Endothelial cell of umbilical vein (primary cell): ENCODE data around the gene DMD. TPM values are rescaled to one million over a fixed set of nuclear protein-coding genes. Genes with fewer than 3 reads are reported as not detected.

Source experiments
- BruUV-seq: library from RNA; stranded (reverse); fragments of 400-500 nt; replicated peaks from 2 replicates; lab custom pipeline; 2021; lab: Mats Ljungman, UMichigan
- CTCF ChIA-PET: fragments of 300-600, 350-600 bp; sonication (Branson Sonifier 250); formaldehyde crosslinking; loops from one replicate; lab custom pipeline; 2021; ENCODE audit warnings: antibody characterized with exemption, inconsistent platforms; lab: Charles Lee
- POLR2A ChIA-PET: fragments of 300-600, 350-600 bp; sonication (Branson Sonifier 250); formaldehyde crosslinking; loops from one replicate; lab custom pipeline; 2021; ENCODE audit warnings: antibody characterized with exemption, inconsistent platforms; lab: Charles Lee
- DNase-seq: peaks from one replicate; pipeline ENCODE4 v3.0.0-alpha.2; 2011; ENCODE audit warnings: low read depth, low spot score
- FAIRE-seq: peaks from 2 replicates; lab custom pipeline; 2011; peaks lifted over from hg19 to GRCh38; lab: Jason Lieb, UNC
- H2AFZ ChIP-seq: 2 replicates; pipeline ENCODE4 v1.6.0; 2012; ENCODE audit warnings: low read depth, low read length, control low read depth, inconsistent platforms
- H3K27ac ChIP-seq: 2 replicates; pipeline ENCODE4 v1.5.1; 2011; ENCODE audit warnings: low read depth, mild to moderate bottlenecking, control low read depth, low read length, moderate library complexity; ENCODE audit not compliant: insufficient read depth
- H3K27me3 ChIP-seq, 2 experiments: 2 replicates each; pipeline versions ENCODE4 v1.6.0 to v1.6.1; 2011; ENCODE audit warnings: low read length in 2 of 2, mixed read lengths in 1 of 2; ENCODE audit not compliant: control insufficient read depth in 2 of 2, insufficient read depth in 2 of 2
- H3K36me3 ChIP-seq, 2 experiments: 2 replicates in 1 of 2; 3 replicates in 1 of 2; pipeline ENCODE4 v1.5.1; 2011; ENCODE audit warnings: low read length in 2 of 2, mild to moderate bottlenecking in 1 of 2, moderate library complexity in 1 of 2; ENCODE audit not compliant: control insufficient read depth in 2 of 2, insufficient read depth in 2 of 2; ENCODE audit errors: extremely low read depth in 1 of 2
- H3K4me1 ChIP-seq: 3 replicates; pipeline ENCODE4 v1.5.1; 2011; ENCODE audit warnings: mild to moderate bottlenecking, low read length; ENCODE audit not compliant: control insufficient read depth, insufficient read depth; ENCODE audit errors: extremely low read depth
- H3K4me2 ChIP-seq: 2 replicates; pipeline ENCODE4 v1.6.1; 2011; ENCODE audit warnings: low read length, control low read depth, mixed read lengths; ENCODE audit not compliant: insufficient read depth
- H3K4me3 ChIP-seq, 3 experiments: fragments of 200-600 bp in 1 of 3; sonication (generic), shearing (Covaris generic) in 1 of 3; replicated peaks in 1 of 3; 2 replicates each; pipeline ENCODE4 v1.5.1; 2011 to 2016; ENCODE audit warnings: control low read depth in 3 of 3, low read length in 3 of 3, mild to moderate bottlenecking in 2 of 3, inconsistent platforms in 1 of 3, low read depth in 1 of 3, moderate library complexity in 1 of 3; ENCODE audit not compliant: insufficient read depth in 1 of 3
- H3K79me2 ChIP-seq: 2 replicates; pipeline ENCODE4 v1.6.0; 2012; ENCODE audit warnings: low read length, inconsistent platforms; ENCODE audit not compliant: control insufficient read depth, insufficient read depth
- H3K9ac ChIP-seq: replicated peaks from 2 replicates; pipeline ENCODE3; 2011; ENCODE audit warnings: low read length, control low read depth; ENCODE audit not compliant: insufficient read depth; ENCODE audit errors: extremely low read depth
- H3K9me1 ChIP-seq: replicated peaks from 3 replicates; pipeline ENCODE4 v1.6.0; 2011; ENCODE audit warnings: mild to moderate bottlenecking, low read length; ENCODE audit not compliant: control insufficient read depth, insufficient read depth; ENCODE audit errors: extremely low read depth
- H3K9me3 ChIP-seq: replicated peaks from 2 replicates; pipeline ENCODE4 v1.5.1; 2012; ENCODE audit warnings: low read length, inconsistent platforms; ENCODE audit not compliant: control insufficient read depth, insufficient read depth
- H4K20me1 ChIP-seq: replicated peaks from 2 replicates; pipeline ENCODE3; 2011; ENCODE audit warnings: mild to moderate bottlenecking, low read length; ENCODE audit not compliant: control insufficient read depth, insufficient read depth; ENCODE audit errors: extremely low read depth
- CTCF ChIP-seq, 2 donors: IDR thresholded peaks; 1 replicate in 1 of 2; 2 replicates in 1 of 2; pipeline ENCODE4 v1.5.1; 2011; ENCODE audit warnings: low read length in 2 of 2, mild to moderate bottlenecking in 2 of 2, moderate library complexity in 2 of 2, control low read depth in 1 of 2, inconsistent platforms in 1 of 2, low read depth in 1 of 2; ENCODE audit not compliant: insufficient read depth in 1 of 2; ENCODE audit errors: extremely low read depth in 1 of 2
- EZH2 ChIP-seq: IDR thresholded peaks from 2 replicates; pipeline ENCODE4 v1.6.1; 2012; ENCODE audit warnings: borderline replicate concordance, low read depth, mild to moderate bottlenecking, moderate library complexity, low read length, inconsistent platforms; ENCODE audit not compliant: severe bottlenecking
- FOS ChIP-seq: IDR thresholded peaks from 2 replicates; pipeline ENCODE4 v1.6.1; 2011; ENCODE audit warnings: mild to moderate bottlenecking, low read length, moderate library complexity, borderline replicate concordance; ENCODE audit not compliant: insufficient read depth
- GATA2 ChIP-seq: IDR thresholded peaks from 2 replicates; pipeline ENCODE4 v1.7.0; 2011; ENCODE audit warnings: low read depth, mild to moderate bottlenecking, moderate library complexity, mixed read lengths, low read length; ENCODE audit not compliant: insufficient read length, insufficient read depth
- JUN ChIP-seq: IDR thresholded peaks from 2 replicates; pipeline ENCODE4 v1.6.1; 2011; ENCODE audit warnings: borderline replicate concordance, low read depth; ENCODE audit not compliant: insufficient read length, insufficient read depth
- MYC ChIP-seq: IDR thresholded peaks from one replicate; pipeline ENCODE4 v1.6.1; 2011; ENCODE audit warnings: mild to moderate bottlenecking, low read depth, low read length
- POLR2A ChIP-seq: IDR thresholded peaks from 2 replicates; pipeline ENCODE4 v1.6.1; 2012; ENCODE audit warnings: low read depth, mild to moderate bottlenecking, control low read depth, low read length
- POLR2AphosphoS5 ChIP-seq: IDR thresholded peaks from 2 replicates; pipeline ENCODE4 v1.6.1; 2012; ENCODE audit warnings: low read depth, mild to moderate bottlenecking, control low read depth, low read length, moderate library complexity; ENCODE audit not compliant: insufficient read depth
- dilution Hi-C: fragments of 300-500 bp; cut with MboI; formaldehyde crosslinking; loops from one replicate; pipeline ENCODE4 v1.15.0; 2019; ENCODE audit warnings: low sequenced_read_pairs; ENCODE audit not compliant: extremely low pct_ligation_motif_present
- intact Hi-C: fragments of 100-400 bp; cut with micrococcal nuclease; formaldehyde crosslinking; loops from one replicate; pipeline ENCODE4 v1.10.0; 2022
- polyA plus RNA-seq, 4 experiments: library from polyadenylated mRNA; depleted of rRNA in 3 of 4; stranded (reverse) in 3 of 4; unstranded in 1 of 4; fragments of >200 nt; gene quantifications; 2 replicates each; pipeline versions ENCODE4 v1.2.1 to v1.2.3, GENCODE V29; 2011 to 2012; ENCODE audit warnings: missing spikeins in 1 of 4
- total RNA-seq: library from RNA; stranded (reverse); gene quantifications from 2 replicates; pipeline ENCODE4 v1.2.3, GENCODE V29; 2021
- TF ChIP-seq, protein P1 (sequence below): IDR thresholded peaks from 2 replicates; pipeline ENCODE4 v1.6.1; 2011; ENCODE audit not compliant: insufficient read depth, insufficient read length

The DMD gene
- total and polyA plus RNA-seq, 2 donors (not counting 3 experiments of a cell fraction or from before 2014, with no cell fraction given) = 7.3 to 9.0 TPM

DNA sequence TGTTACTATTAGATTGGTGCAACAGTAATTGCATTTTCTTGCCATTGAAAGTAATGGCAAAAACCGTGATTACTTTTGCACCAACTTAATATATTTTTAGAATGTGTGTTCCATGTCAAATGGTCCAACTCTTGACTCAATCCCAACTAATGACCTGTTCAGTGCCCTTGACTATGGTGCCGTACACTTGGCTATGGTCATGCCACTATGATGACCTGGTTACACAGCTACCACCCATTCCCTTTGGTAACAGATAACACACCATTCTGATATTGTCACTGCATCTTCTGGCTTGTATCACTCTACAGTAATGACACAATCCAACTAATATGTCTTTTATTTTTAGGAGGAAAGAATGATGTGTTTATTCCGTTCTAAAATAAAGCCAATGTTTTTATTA lies 469.4 kb downstream of the DMD start:
- no peaks in the 10 kb centered on the region for H3K9me3 ChIP-seq
- H3K36me3 ChIP-seq = no peaks in the 10 kb centered on the region
- no peak for TF ChIP-seq EZH2
- TF ChIP-seq GATA2 = no peak
- TF ChIP-seq POLR2AphosphoS5 = no peak
- TF ChIP-seq JUN = no peak
- TF ChIP-seq, protein P1, sequence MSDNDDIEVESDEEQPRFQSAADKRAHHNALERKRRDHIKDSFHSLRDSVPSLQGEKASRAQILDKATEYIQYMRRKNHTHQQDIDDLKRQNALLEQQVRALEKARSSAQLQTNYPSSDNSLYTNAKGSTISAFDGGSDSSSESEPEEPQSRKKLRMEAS = no peak
- TF ChIP-seq CTCF (IDR thresholded peaks at IDR 0.05; ENCODE audit: extremely low read depth in 1 of 2, insufficient read depth in 1 of 2, low read depth in 1 of 2, low read length in 2 of 2) = no peak
- no peak for TF ChIP-seq POLR2A
- no peak for TF ChIP-seq FOS
- TF ChIP-seq MYC = no peak
- H3K79me2 ChIP-seq = no peaks in the 10 kb centered on the region
- no TSS peak for BruUV-seq
- H3K9ac ChIP-seq = no peak overlapping the region
- ChIA-PET POLR2A (no interaction called here), CTCF (no interaction called here)
- intact Hi-C loops (no loop called here), dilution Hi-C loops (no loop called here)
- no peaks in the 10 kb centered on the region for H3K4me1 ChIP-seq
- H3K4me3 ChIP-seq = no peak overlapping the region
- H3K9me1 ChIP-seq = no peaks in the 10 kb centered on the region
- no peak overlapping the region for H3K27ac ChIP-seq
- H4K20me1 ChIP-seq = no peaks in the 10 kb centered on the region
- no peaks in the 10 kb centered on the region for H3K27me3 ChIP-seq
- DNase-seq = no peak
- H3K4me2 ChIP-seq = no peak overlapping the region
- no peak overlapping the region for H2AFZ ChIP-seq
- no peak for FAIRE-seq
